Measurements from ENCODE around the gene RPL10A. TPM values are rescaled to one million over a fixed set of nuclear protein-coding genes. Genes with fewer than 3 reads are reported as not detected.
"Not testable (repeated sequence)": the region's sequence is repeated elsewhere in the genome, so short reads cannot be mapped to it uniquely, and the experiment has no call there.

The RPL10A gene
- 1,727 and 1,773 TPM in 2 replicates for total RNA-seq

DNA sequence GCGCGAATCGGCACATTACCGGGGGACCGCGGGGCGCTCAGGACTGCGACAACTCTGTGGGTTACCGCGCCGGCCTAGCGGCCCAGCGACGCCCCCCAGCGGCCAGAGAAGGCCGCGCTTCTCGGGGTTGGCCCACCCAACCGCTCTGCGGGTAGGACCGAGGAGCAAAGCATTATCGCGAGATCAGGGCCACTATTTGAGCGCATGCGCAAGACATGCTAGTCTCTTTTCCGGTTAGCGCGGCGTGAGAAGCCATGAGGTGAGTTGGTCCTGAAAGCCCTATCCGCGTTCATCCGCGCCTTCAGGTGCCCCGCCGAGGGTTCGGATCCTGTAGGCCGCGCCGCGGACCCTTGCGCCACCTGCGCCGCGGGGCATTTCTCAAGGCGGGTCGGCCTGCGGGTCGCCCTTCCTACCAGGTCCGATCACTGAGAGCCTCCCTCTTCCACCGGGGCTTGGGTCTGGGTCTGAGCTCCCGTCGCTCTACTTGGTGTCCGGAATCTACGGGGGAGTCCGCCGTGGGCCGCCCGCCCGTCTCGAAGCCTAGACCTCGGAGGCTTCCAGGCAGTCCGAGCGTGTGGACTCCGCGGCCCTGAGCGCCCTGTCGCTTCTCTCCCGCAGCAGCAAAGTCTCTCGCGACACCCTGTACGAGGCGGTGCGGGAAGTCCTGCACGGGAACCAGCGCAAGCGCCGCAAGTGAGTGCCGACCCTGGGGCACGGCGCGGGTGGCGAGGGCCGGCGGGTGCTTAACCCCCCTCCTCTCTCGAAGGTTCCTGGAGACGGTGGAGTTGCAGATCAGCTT is at the start of gene RPL10A:
RPL10A (plus strand) TSS at position 221 of the 799 bp plus-strand sequence; CDS start at position 255, 34 bp downstream.
- peak within 1 kb of the TSS; percentile 98 for H3K27ac Mint-ChIP-seq
- peaks cover 81% of the 10 kb centered on the region for H3K36me3 Mint-ChIP-seq (ENCODE audit: low read depth)
- intact Hi-C loops (cut with micrococcal nuclease), result loop anchor here (1.0 kb wide), 3 partner anchors 16 to 166 kb away; partner anchors contain the start of genes FANCE and PPARD
- peak; percentile 94 for DNase-seq (ENCODE audit: low spot score)
- no peaks in the 10 kb centered on the region for H3K27me3 Mint-ChIP-seq (ENCODE audit: low read depth)
- peaks cover 24% of the 10 kb centered on the region for H3K4me1 Mint-ChIP-seq (ENCODE audit: low read depth)
- H3K4me3 Mint-ChIP-seq (ENCODE audit: low read depth), result peak within 1 kb of the TSS; percentile 91
- no peaks in the 10 kb centered on the region for H3K9me3 Mint-ChIP-seq

DNA sequence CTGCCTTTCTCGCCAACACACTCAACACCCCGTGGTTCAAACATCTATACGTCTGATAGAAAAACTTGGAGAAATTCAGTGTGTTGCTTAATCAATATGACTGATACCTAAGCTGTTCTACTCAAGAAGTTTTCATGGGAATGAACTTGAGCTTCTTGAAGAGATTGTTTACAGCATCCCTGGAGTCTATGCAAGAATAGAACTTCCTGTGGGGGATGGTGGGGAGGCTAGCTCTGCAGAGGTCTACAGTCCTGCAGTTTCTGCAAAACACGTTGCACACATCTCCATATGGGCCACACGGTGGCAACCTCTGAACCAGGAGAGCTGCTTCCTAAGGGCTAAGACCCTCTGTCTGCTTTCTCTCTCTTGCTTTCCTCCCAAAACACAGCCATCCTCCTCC is 48.8 kb upstream of the RPL10A start:
- peaks cover 35% of the 10 kb centered on the region for H3K36me3 Mint-ChIP-seq (ENCODE audit: low read depth)
- H3K4me3 Mint-ChIP-seq (ENCODE audit: low read depth), result no peak overlapping the region
- no peak for DNase-seq (ENCODE audit: low spot score)
- intact Hi-C loops (cut with micrococcal nuclease), result no loop called here
- no peaks in the 10 kb centered on the region for H3K27me3 Mint-ChIP-seq (ENCODE audit: low read depth)
- no peaks in the 10 kb centered on the region for H3K9me3 Mint-ChIP-seq
- H3K27ac Mint-ChIP-seq, result peak overlapping the region; percentile 63
- peaks cover 39% of the 10 kb centered on the region for H3K4me1 Mint-ChIP-seq (ENCODE audit: low read depth)

DNA sequence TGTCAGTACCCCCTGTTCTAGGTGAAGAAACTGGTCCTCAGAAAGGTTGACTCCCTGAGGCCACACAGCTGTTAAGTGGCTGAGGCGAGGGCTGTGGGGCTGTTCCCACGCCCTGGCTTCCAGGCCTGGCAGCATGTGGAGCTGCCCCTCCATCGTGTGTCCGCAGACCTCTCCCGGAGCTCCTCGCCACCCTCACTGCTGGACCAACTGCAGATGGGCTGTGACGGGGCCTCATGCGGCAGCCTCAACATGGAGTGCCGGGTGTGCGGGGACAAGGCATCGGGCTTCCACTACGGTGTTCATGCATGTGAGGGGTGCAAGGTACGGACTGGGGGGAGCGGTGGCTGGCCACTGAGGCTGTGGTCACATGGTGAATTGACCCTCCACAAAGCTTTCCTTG is 48.2 kb upstream of the RPL10A start:
- no peaks in the 10 kb centered on the region for H3K27me3 Mint-ChIP-seq (ENCODE audit: low read depth)
- intact Hi-C loops (cut with micrococcal nuclease), result no loop called here
- H3K27ac Mint-ChIP-seq, result peak overlapping the region; percentile 63
- peaks cover 40% of the 10 kb centered on the region for H3K36me3 Mint-ChIP-seq (ENCODE audit: low read depth)
- peaks cover 35% of the 10 kb centered on the region for H3K4me1 Mint-ChIP-seq (ENCODE audit: low read depth)
- no peaks in the 10 kb centered on the region for H3K9me3 Mint-ChIP-seq
- no peak for DNase-seq (ENCODE audit: low spot score)
- H3K4me3 Mint-ChIP-seq (ENCODE audit: low read depth), result no peak overlapping the region

DNA sequence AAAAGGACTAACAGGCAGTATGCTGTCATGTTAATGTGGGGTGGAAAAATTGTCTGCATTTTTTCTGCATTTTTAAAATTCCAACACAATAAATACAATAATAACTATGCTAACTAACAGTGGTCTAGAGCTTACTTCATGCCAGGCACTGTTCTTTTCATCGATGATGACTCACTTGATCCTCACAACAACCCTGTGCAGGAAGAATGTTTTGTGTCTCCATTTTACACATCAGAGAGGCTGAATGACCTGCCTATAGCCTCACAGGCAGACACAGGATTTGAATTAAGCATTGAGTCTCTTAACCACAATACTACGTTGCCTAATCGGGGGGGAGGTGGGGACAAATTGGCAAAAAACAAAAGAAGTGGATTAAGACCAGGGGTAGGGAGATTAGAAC is 42.9 kb upstream of the RPL10A start:
- H3K9me3 Mint-ChIP-seq, result peaks cover 21% of the 10 kb centered on the region
- intact Hi-C loops (cut with micrococcal nuclease), result no loop called here
- no peaks in the 10 kb centered on the region for H3K27me3 Mint-ChIP-seq (ENCODE audit: low read depth)
- peaks cover 50% of the 10 kb centered on the region for H3K36me3 Mint-ChIP-seq (ENCODE audit: low read depth)
- no peak for DNase-seq (ENCODE audit: low spot score)
- H3K4me1 Mint-ChIP-seq (ENCODE audit: low read depth), result peaks cover 5% of the 10 kb centered on the region
- H3K4me3 Mint-ChIP-seq (ENCODE audit: low read depth), result no peak overlapping the region
- no peak overlapping the region for H3K27ac Mint-ChIP-seq

- Mint-ChIP-seq H3K27ac (peak overlapping the region; percentile 25), H3K4me1 (ENCODE audit: low read depth) (peaks cover 5% of the 10 kb centered on the region), H3K27me3 (ENCODE audit: low read depth) (no peaks in the 10 kb centered on the region), H3K9me3 (peaks cover 23% of the 10 kb centered on the region), H3K4me3 (ENCODE audit: low read depth) (no peak overlapping the region), H3K36me3 (ENCODE audit: low read depth) (peaks cover 47% of the 10 kb centered on the region)
- intact Hi-C loops (cut with micrococcal nuclease), result no loop called here
- DNase-seq (ENCODE audit: low spot score), result no peak
Measured at GRCh38 chr6:35426074-35426473, 42.1 kb upstream of the RPL10A start.

DNA sequence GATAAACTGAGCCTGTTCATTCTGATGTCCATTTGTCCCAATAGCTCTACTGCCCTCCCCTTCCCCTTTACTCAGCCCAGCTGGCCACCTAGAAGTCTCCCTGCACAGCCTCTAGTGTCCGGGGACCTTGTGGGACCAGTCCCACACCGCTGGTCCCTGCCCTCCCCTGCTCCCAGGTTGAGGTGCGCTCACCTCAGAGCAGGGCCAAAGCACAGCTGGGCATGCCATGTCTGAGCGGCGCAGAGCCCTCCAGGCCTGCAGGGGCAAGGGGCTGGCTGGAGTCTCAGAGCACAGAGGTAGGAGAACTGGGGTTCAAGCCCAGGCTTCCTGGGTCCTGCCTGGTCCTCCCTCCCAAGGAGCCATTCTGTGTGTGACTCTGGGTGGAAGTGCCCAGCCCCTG is 40.8 kb upstream of the RPL10A start:
- H3K36me3 Mint-ChIP-seq (ENCODE audit: low read depth), result peaks cover 42% of the 10 kb centered on the region
- H3K4me1 Mint-ChIP-seq (ENCODE audit: low read depth), result peaks cover 3% of the 10 kb centered on the region
- intact Hi-C loops (cut with micrococcal nuclease), result no loop called here
- DNase-seq (ENCODE audit: low spot score), result no peak
- no peaks in the 10 kb centered on the region for H3K27me3 Mint-ChIP-seq (ENCODE audit: low read depth)
- H3K27ac Mint-ChIP-seq, result no peak overlapping the region
- H3K9me3 Mint-ChIP-seq, result peaks cover 23% of the 10 kb centered on the region
- H3K4me3 Mint-ChIP-seq (ENCODE audit: low read depth), result no peak overlapping the region

GRCh38 chr6:35427851-35428321 is 40.3 kb upstream of the RPL10A start:
- no peaks in the 10 kb centered on the region for H3K27me3 Mint-ChIP-seq (ENCODE audit: low read depth)
- H3K4me3 Mint-ChIP-seq (ENCODE audit: low read depth), result no peak overlapping the region
- H3K4me1 Mint-ChIP-seq (ENCODE audit: low read depth), result peaks cover 3% of the 10 kb centered on the region
- H3K27ac Mint-ChIP-seq, result no peak overlapping the region
- H3K9me3 Mint-ChIP-seq, result peaks cover 23% of the 10 kb centered on the region
- peaks cover 40% of the 10 kb centered on the region for H3K36me3 Mint-ChIP-seq (ENCODE audit: low read depth)
- DNase-seq (ENCODE audit: low spot score), result no peak
- intact Hi-C loops (cut with micrococcal nuclease), result no loop called here

GRCh38 chr6:35428421-35429149 is 39.6 kb upstream of the RPL10A start:
- Mint-ChIP-seq H3K27me3 (ENCODE audit: low read depth) (no peaks in the 10 kb centered on the region), H3K4me1 (ENCODE audit: low read depth) (peaks cover 3% of the 10 kb centered on the region), H3K9me3 (peaks cover 23% of the 10 kb centered on the region), H3K27ac (no peak overlapping the region), H3K4me3 (ENCODE audit: low read depth) (no peak overlapping the region), H3K36me3 (ENCODE audit: low read depth) (peaks cover 40% of the 10 kb centered on the region)
- intact Hi-C loops (cut with micrococcal nuclease), result no loop called here
- DNase-seq (ENCODE audit: low spot score), result no peak

- Mint-ChIP-seq H3K36me3 (ENCODE audit: low read depth) (peaks cover 40% of the 10 kb centered on the region), H3K4me1 (ENCODE audit: low read depth) (peaks cover 3% of the 10 kb centered on the region), H3K27me3 (ENCODE audit: low read depth) (no peaks in the 10 kb centered on the region), H3K9me3 (peaks cover 23% of the 10 kb centered on the region), H3K27ac (no peak overlapping the region), H3K4me3 (ENCODE audit: low read depth) (no peak overlapping the region)
- intact Hi-C loops (cut with micrococcal nuclease), result no loop called here
- DNase-seq (ENCODE audit: low spot score), result no peak
Measured at GRCh38 chr6:35429463-35429862, 38.7 kb upstream of the RPL10A start.

- H3K27ac Mint-ChIP-seq, result no peak overlapping the region
- intact Hi-C loops (cut with micrococcal nuclease), result no loop called here
- peaks cover 18% of the 10 kb centered on the region for H3K36me3 Mint-ChIP-seq (ENCODE audit: low read depth)
- H3K4me1 Mint-ChIP-seq (ENCODE audit: low read depth), result no peaks in the 10 kb centered on the region
- H3K9me3 Mint-ChIP-seq, result peaks cover 23% of the 10 kb centered on the region
- no peak for DNase-seq (ENCODE audit: low spot score)
- no peak overlapping the region for H3K4me3 Mint-ChIP-seq (ENCODE audit: low read depth)
- no peaks in the 10 kb centered on the region for H3K27me3 Mint-ChIP-seq (ENCODE audit: low read depth)
Measured at GRCh38 chr6:35432291-35432690, 35.9 kb upstream of the RPL10A start.

DNA sequence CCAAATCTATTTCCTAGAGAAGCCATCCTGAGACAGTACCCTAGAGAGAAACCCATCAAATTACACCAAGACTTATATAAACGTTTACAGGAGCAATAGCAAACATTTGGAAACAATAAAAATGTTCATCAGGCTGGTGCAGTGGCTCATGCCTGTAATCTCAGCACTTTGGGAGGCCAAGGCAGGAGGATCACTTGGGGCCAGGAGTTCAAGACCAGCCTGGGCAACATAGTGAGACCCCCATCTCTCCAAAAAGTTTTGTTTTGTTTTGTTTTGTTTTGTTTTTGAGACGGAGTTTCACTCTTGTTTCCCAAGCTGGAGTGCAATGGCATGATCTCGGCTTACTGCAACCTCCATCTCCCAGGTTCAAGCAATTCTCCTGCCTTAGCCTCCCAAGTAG is 35.5 kb upstream of the RPL10A start:
- H3K36me3 Mint-ChIP-seq (ENCODE audit: low read depth), result peaks cover 18% of the 10 kb centered on the region
- peaks cover 23% of the 10 kb centered on the region for H3K9me3 Mint-ChIP-seq
- intact Hi-C loops (cut with micrococcal nuclease); H3K4me3 Mint-ChIP-seq (ENCODE audit: low read depth); H3K4me1 Mint-ChIP-seq (ENCODE audit: low read depth); DNase-seq (ENCODE audit: low spot score); H3K27me3 Mint-ChIP-seq (ENCODE audit: low read depth); H3K27ac Mint-ChIP-seq: not testable (repeated sequence)

GRCh38 chr6:35435074-35435837 is 32.9 kb upstream of the RPL10A start:
- Mint-ChIP-seq H3K27ac (no peak overlapping the region), H3K27me3 (ENCODE audit: low read depth) (no peaks in the 10 kb centered on the region), H3K4me1 (ENCODE audit: low read depth) (no peaks in the 10 kb centered on the region), H3K9me3 (peaks cover 2% of the 10 kb centered on the region), H3K4me3 (ENCODE audit: low read depth) (no peak overlapping the region), H3K36me3 (ENCODE audit: low read depth) (no peaks in the 10 kb centered on the region)
- DNase-seq (ENCODE audit: low spot score), result no peak
- intact Hi-C loops (cut with micrococcal nuclease), result no loop called here
